GM18873 (cell line): ENCODE measurements around the gene ENTPD8.
"Not testable (repeated sequence)": the region's sequence is repeated elsewhere in the genome, so short reads cannot be mapped to it uniquely, and the experiment has no call there.

Experiments used
- ATAC-seq: cut with Tn5 transposase; IDR thresholded peaks from one replicate; pipeline ENCODE4 v1.9.1; 2021; ENCODE audit warnings: mild to moderate bottlenecking, moderate library complexity, moderate number of reproducible peaks; ENCODE audit not compliant: unreplicated experiment, low FRiP score

The ENTPD8 gene

GRCh38 chr9:137459601-137460362 lies 18.6 kb upstream of the ENTPD8 start:
- no peak for ATAC-seq

DNA sequence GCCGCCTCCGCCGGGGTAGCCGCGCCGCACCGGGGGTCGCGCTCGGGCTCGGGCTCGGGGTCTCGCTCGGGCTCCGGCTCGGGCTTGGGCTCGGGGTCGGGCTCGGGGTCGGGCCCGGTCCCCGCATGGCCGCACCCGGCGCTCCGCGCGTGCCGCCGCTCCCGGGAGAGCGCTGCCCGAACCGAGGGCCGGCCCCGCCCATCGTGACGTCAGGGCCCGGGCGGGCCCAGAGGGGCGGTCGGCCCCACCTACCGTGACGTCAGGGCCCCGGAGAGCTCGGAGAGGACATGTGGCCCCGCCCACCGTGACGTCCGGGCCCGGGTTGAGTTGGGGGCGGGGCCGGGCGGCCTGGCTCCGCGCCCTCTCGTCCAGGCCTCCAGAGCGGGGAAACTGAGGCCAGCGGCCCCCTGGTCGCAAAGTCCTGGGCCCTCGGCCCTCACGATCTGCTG lies 18.0 kb upstream of the ENTPD8 start, which contains the start of gene NSMF:
Gene NSMF (minus strand): TSS at position 183 of the 449 bp plus-strand sequence. CDS start 232 bp downstream, outside the sequence.
- no peak for ATAC-seq

GRCh38 chr9:137458194-137459151 lies 17.3 kb upstream of the ENTPD8 start:
- ATAC-seq: no peak

DNA sequence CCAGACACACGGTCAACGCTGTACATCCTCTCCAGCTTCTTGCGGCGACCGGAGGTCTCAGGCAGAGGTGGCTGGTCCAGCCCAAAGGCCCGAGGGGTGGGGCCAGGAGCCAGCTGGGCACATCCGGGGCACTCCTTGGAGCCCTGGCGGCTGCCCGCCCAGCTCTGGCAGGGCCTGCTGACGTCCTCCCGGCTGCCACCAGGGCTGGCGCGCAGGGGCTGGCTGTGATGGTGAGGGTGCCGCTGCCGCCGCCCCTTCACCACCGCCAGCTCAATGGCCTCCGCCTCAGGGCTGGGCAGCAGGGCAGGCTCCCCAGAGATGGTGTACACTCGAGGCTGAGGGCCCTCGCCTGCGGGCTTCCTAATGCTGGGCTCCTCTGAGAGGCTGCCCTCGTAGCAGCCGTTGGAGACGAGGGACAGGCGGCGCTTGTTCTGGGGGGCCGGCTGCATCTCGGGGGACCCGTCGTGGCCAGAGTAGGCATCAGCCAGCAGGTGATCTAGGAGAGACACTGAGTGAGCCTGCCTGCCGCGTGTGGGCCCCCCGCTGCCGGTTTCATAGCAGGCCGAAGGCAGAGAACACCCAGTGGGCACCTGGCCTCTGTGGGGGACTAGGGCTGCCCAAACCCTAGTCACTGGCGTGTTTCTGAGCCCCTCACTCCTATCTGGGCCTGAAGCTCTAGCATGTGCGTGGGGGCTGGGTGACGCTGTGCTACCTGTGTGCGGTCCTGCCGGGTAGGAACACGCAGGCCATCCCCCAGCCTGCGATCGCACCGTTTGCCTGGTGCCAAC lies 16.4 kb upstream of the ENTPD8 start:
- no peak for ATAC-seq

DNA sequence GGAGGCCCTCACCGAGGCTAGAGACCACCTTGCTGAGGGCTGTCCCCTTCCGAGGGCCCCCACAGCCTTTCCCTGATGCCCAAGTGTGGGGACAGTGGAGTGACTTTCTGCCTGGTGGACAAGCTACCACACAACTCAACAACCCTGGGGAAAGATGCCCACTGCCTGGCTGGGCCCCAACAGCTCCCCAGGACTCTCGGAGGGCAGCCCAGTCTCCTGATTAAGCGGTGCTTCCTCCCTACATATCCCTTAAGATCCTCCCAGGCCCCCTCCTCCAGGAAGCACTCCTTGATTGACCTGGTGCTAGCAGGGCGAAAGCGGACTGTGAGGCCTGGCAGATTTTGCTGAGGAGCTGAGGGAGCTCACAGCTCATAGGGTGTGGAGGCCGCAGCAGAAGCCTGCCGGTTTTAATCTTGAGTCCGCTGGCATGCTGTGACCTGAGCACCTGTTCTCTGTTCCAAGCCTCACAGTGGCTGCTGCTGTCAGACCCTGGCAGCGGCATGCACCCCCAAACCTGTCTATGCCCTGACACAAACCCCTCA lies 15.8 kb upstream of the ENTPD8 start:
- ATAC-seq: no peak

GRCh38 chr9:137456061-137456863 lies 15.1 kb upstream of the ENTPD8 start:
- ATAC-seq: no peak

DNA sequence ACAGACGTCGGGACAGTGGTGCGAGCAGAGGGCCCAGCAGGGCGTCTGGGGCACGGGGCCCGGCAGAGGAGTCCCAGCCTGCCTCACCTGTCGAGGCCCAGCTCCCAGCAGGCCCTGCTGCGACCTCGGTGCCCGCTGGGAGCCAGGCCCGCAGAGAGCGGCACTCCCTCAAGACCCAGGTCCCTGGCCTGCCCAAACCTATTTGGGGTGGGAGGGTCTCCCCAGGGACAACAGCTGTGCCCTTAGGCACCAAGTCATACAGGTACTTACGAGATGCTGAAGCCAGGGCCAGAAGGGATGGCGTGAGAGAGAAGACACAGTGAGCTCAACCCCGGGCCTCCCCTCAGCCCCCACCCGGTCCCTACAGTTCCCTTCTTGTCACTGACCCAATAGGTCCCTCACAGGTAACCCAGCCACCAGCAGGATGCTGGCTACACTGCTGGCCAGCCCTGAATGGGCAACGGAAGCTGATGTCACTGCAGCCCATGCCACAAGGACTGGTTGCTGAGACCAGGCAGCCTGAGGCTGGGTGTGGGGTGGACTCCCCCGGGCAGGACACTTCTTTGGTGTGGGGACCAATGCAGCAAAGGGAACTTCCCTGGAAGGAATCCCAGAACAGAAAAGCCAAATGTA lies 14.3 kb upstream of the ENTPD8 start:
- no peak for ATAC-seq

DNA sequence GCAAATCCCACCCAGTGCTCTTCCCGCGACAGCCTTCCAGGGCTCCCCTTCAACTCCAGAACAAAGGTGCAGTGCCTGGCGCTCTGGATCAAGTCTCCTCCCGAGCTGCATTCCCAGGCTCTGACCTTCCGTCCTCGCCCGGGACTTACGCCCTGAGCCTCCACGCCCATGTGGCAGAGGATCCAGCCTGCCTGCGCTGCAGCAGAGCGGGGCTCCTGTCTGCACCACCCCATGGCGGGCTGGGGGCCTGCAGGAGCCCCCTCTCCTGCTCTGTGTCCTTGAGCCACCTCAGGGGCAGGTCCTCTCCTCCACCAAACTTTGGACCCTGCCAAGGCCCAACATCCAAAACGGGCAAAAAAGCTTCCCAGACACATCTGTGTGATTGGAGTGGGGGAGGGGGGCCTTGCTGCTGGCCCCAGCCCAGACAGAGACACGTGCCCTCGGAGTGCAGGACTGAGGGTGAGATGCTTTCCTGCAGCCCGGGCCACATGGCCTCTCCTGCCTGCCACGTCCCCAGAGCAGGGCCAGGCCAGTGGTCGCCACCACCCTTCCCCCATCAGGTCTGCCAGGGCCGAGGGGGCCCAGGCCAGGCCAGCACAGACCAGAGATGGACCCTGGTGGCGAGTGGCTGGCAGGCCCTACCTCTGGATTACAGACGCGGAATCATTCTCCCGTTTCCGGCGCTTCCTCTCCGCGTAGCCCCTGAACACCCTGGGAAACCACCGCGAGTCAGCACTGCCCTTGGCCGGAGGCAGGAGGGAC lies 13.6 kb upstream of the ENTPD8 start:
- ATAC-seq: no peak

DNA sequence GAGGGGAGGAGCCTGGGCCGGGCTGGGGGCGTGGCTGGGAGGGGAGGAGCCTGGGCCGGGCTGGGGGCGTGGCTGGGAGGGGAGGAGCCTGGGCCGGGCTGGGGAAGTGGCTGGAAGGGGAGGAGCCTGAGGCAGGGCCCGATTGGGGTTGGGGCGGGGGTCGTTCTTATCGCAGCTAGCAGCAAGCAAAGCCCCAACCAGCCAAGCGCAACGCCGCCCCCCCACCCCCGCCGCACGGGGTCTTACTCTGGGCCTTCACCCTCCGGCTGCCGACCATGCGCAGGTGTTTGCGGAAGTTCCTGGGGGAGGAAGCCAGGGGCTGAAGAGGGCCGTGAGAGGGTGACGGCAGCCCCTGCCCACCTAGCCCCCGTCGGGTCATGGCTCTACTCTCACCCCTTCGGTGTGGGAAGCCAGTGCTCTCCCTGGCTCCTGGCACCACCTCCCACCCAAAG lies 13.0 kb upstream of the ENTPD8 start:
- ATAC-seq: no peak

DNA sequence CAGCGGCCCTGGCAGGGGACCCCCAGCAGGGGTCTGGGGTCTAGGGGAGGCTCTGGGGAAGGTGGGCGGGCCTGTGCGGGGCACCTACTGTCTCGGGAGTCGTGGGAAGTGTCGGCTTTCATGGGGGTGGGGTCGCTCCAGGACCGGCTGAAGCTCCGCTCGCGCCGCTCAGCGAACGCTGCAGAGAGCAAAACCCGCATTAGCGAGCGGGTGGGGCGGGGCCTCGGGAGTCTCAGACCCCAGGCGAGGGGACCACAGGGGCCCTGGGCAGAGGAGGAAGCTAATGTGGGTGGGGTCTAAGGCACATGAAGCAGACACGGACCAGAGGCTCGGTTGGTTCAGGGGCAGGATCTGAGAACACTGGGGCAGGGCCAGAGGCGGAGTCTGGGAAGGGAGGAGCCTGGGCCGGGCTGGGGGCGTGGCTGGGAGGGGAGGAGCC lies 12.5 kb upstream of the ENTPD8 start:
- ATAC-seq: no peak

DNA sequence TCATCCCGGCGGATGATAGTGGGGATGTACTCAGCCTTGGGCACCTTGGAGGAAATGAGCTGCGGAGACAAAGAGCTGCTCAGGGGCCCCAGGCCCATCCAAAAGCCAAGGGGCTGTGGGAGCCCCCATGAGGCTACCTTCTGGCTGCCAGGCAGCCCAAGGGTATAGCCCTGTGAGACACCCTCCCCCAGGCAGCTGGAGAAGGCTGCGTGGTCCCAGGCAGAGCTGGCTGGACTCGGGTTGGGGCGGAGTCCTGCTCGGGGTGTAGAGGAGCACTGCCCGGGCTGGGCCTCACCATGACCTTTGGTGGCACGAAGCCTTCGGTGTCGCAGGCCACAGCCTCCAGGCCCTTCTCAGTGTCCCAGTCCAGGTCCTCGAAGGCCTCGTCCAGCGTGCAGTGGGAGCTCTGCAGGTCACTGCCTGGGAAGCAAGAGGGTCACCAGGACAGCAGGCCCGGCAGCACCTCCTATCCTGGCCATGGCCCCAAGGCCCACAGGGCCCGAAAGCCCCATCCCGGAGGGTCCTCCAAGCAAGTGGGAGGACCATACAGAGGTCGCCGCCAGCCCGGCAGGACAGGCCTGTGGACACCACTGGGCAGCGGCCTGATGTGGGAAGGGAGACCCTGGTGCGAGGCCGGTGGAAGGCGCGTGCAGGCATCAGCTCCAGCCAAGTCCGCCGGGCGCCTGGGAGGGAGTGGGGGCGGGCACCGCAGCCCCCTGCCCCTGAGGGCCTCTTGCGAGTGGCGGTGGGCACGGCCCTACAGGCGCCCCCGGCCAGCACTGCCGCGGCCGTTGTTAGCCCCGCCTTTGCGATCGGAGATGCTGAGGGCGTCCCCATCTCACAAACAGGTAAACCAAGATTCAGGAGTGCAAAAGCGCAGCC lies 11.8 kb upstream of the ENTPD8 start:
- ATAC-seq: no peak

- no peak for ATAC-seq
Measured at GRCh38 chr9:137452006-137452760, 11.0 kb upstream of the ENTPD8 start.

- not testable (repeated sequence) for ATAC-seq
Measured at GRCh38 chr9:137451264-137452005, 10.3 kb upstream of the ENTPD8 start.

GRCh38 chr9:137450539-137451222 lies 9.5 kb upstream of the ENTPD8 start:
- ATAC-seq: not testable (repeated sequence)

DNA sequence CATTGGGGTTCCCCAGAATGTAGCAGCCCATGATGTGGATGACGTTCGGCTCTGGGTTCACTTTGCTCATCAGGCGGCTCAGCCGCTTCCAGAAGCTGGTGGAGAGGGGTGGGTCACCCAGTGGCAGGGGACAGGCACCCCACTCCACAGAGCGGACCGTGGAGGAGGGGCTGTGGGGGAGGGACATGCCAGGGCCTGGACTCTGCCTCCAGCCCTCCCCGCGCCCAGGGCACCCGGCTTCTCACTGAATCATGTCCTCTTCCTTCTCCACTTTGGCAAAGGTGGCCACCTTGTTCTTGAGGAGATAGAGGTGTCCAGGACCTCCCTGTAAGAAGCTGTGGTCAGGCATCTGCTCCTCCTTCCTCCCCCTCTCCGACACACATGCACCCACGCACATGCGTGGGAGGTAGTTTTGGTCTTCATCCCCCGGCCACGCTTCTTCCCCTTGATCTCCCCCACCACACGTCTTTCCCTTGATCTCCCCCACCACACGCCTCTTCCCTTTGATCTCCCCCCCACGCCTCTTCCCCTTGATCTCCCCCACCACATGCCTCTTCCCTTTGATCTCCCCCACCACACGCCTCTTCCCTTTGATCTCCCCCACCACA lies 8.9 kb upstream of the ENTPD8 start:
- ATAC-seq: no peak
